Measurements from ENCODE around the gene DVL1. TPM values are rescaled to one million over a fixed set of nuclear protein-coding genes. Genes with fewer than 3 reads are reported as not detected.
A peak's percentile ranks its signal among the peaks of the same experiment; 100 is the strongest.

DVL1 gene
- total and polyA plus RNA-seq, 9 of the 15 experiments (the other 6 are each of a cell fraction or from before 2014, with no cell fraction given), result 0.62 to 135 (median 24.3) TPM

DNA sequence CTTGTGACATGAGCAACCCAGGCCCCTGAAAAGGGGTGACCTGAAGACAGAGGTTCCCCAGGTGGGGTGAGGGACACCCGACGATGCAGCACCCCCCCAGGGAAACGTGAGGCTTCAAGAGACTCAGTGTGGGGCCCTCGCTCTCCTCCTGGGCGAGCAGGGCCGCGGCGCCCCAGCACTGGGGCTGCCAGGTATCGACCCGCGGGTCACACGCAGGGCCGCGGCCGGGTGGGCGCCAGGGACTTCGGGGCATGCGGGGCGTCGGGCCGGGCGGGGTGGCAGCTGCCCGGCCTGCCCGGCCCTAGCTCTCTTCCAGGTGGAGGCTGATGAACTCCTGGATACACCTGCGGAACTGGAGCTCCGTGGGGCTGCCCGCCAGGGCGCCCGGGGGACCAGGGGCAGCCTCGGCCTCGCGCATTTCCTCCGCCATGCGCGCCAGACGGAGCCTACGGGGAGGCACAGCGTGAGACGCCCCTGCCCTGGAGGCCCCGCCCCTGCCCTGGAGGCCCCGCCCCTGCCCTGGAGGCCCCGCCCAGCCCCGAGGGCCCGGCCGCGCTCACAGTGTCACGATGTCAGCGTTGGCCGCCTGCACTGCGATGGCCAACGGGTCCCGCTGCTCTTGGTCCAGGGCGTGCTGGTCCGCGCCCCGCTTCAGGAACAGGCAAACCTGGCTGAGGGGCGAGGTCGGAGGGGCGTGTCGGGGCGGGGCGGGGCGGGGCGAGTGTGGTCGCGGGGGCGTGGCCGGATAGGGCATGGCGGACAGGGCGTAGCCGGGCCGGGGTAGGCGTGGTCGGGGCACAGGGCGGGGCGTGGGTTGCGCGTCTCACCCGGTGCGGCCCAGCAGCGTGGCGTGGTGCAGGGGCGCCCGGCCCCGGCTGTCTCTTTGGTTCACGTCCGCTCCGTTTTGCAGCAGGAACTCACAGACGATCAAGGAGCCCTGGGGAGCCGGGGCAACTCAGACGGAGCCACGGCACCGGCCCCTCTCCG, 55.7 kb downstream of the DVL1 start (continued):
- TF ChIP-seq, protein P1, sequence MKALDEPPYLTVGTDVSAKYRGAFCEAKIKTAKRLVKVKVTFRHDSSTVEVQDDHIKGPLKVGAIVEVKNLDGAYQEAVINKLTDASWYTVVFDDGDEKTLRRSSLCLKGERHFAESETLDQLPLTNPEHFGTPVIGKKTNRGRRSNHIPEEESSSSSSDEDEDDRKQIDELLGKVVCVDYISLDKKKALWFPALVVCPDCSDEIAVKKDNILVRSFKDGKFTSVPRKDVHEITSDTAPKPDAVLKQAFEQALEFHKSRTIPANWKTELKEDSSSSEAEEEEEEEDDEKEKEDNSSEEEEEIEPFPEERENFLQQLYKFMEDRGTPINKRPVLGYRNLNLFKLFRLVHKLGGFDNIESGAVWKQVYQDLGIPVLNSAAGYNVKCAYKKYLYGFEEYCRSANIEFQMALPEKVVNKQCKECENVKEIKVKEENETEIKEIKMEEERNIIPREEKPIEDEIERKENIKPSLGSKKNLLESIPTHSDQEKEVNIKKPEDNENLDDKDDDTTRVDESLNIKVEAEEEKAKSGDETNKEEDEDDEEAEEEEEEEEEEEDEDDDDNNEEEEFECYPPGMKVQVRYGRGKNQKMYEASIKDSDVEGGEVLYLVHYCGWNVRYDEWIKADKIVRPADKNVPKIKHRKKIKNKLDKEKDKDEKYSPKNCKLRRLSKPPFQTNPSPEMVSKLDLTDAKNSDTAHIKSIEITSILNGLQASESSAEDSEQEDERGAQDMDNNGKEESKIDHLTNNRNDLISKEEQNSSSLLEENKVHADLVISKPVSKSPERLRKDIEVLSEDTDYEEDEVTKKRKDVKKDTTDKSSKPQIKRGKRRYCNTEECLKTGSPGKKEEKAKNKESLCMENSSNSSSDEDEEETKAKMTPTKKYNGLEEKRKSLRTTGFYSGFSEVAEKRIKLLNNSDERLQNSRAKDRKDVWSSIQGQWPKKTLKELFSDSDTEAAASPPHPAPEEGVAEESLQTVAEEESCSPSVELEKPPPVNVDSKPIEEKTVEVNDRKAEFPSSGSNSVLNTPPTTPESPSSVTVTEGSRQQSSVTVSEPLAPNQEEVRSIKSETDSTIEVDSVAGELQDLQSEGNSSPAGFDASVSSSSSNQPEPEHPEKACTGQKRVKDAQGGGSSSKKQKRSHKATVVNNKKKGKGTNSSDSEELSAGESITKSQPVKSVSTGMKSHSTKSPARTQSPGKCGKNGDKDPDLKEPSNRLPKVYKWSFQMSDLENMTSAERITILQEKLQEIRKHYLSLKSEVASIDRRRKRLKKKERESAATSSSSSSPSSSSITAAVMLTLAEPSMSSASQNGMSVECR (CRISPR knock-in tag; IDR thresholded peaks at IDR 0.05), result peak; percentile 59
- TF ChIP-seq CHD7 (IDR thresholded peaks at IDR 0.05; ENCODE audit: low read depth, low read length) (no peak), FOSL1 (tag; conservative IDR thresholded peaks at IDR 0.05) (no peak), HOXB6 (CRISPR knock-in tag; IDR thresholded peaks at IDR 0.05; ENCODE audit: borderline replicate concordance) (no peak), ZNF184 (CRISPR knock-in tag; IDR thresholded peaks at IDR 0.05) (no peak), C11orf30 (IDR thresholded peaks at IDR 0.05; ENCODE audit: low read depth) (no peak)
